HFF-Myc (cell line): ENCODE results near the gene RNPS1.

Source experiments
- DNase-seq: peaks from one replicate; pipeline ENCODE4 v3.0.0-alpha.2; 2011; ENCODE audit warnings: low read depth; ENCODE audit errors: extremely low read depth
- H3K4me3 ChIP-seq: replicated peaks from 2 replicates; pipeline ENCODE4 v1.5.1; 2011; ENCODE audit warnings: low read depth, mild to moderate bottlenecking, control low read depth, low read length
- CTCF ChIP-seq: IDR thresholded peaks from 2 replicates; pipeline ENCODE4 v1.5.1; 2012; ENCODE audit warnings: mild to moderate bottlenecking, low read depth, low read length, control low read depth; ENCODE audit errors: missing control alignments

RNPS1 gene

GRCh38 chr16:2205967-2206313 lies 62.0 kb downstream of the RNPS1 start:
- TF ChIP-seq CTCF, result no peak
- H3K4me3 ChIP-seq, result peak overlapping the region; percentile 84
- DNase-seq, result no peak

- TF ChIP-seq CTCF, result no peak
- peak within 1 kb of the TSS; percentile 84 for H3K4me3 ChIP-seq
- DNase-seq, result peak; percentile 49
Observed at GRCh38 chr16:2205104-2205966, 62.6 kb downstream of the RNPS1 start, which contains the start of gene MLST8. Gene MLST8, plus strand, starts transcription at chr16:2205454. Its CDS starts 632 bp downstream, at chr16:2206086.

- peak overlapping the region; percentile 84 for H3K4me3 ChIP-seq
- TF ChIP-seq CTCF, result no peak
- no peak for DNase-seq
Observed at GRCh38 chr16:2204416-2205103, 63.4 kb downstream of the RNPS1 start.
